HG02642 (cell line): ENCODE measurements around the gene JARID2.

ENCODE experiments used
- ATAC-seq: cut with Tn5 transposase; IDR thresholded peaks from one replicate; pipeline ENCODE4 v1.9.1; 2021; ENCODE audit warnings: mild to moderate bottlenecking; ENCODE audit not compliant: unreplicated experiment, poor library complexity

Gene JARID2

GRCh38 chr6:15474196-15474595 lies 228.3 kb downstream of the JARID2 start:
- no peak for ATAC-seq

- no peak for ATAC-seq
Observed at GRCh38 chr6:15475261-15475660, 229.4 kb downstream of the JARID2 start.

- no peak for ATAC-seq
Observed at GRCh38 chr6:15475872-15476271, 230.0 kb downstream of the JARID2 start.

GRCh38 chr6:15476631-15477380 lies 230.9 kb downstream of the JARID2 start:
- ATAC-seq, result no peak

- no peak for ATAC-seq
Observed at GRCh38 chr6:15477746-15478145, 231.9 kb downstream of the JARID2 start.

- no peak for ATAC-seq
Observed at GRCh38 chr6:15479761-15480160, 233.9 kb downstream of the JARID2 start.

GRCh38 chr6:15480525-15480924 lies 234.7 kb downstream of the JARID2 start:
- no peak for ATAC-seq

GRCh38 chr6:15481390-15482291 lies 235.8 kb downstream of the JARID2 start:
- no peak for ATAC-seq

- no peak for ATAC-seq
Observed at GRCh38 chr6:15483060-15483459, 237.2 kb downstream of the JARID2 start.

- no peak for ATAC-seq
Observed at GRCh38 chr6:15484140-15484539, 238.3 kb downstream of the JARID2 start.

- no peak for ATAC-seq
Observed at GRCh38 chr6:15484821-15485220, 239.0 kb downstream of the JARID2 start.

- no peak for ATAC-seq
Observed at GRCh38 chr6:15485936-15486335, 240.1 kb downstream of the JARID2 start.

GRCh38 chr6:15487262-15487661 lies 241.4 kb downstream of the JARID2 start:
- no peak for ATAC-seq

- no peak for ATAC-seq
Observed at GRCh38 chr6:15489261-15489962, 243.5 kb downstream of the JARID2 start.

GRCh38 chr6:15490242-15491100 lies 244.6 kb downstream of the JARID2 start:
- ATAC-seq, result no peak

- peak; percentile 57 for ATAC-seq
Observed at GRCh38 chr6:15491255-15491985, 245.6 kb downstream of the JARID2 start.

GRCh38 chr6:15491986-15492269 lies 246.1 kb downstream of the JARID2 start:
- no peak for ATAC-seq

- no peak for ATAC-seq
Observed at GRCh38 chr6:15493437-15494168, 247.7 kb downstream of the JARID2 start.

- ATAC-seq, result no peak
Observed at GRCh38 chr6:15495375-15495901, 249.6 kb downstream of the JARID2 start.
